Lower leg skin (tissue), 4 donors: ENCODE measurements around the gene RNF4. TPM values are rescaled to one million over a fixed set of nuclear protein-coding genes. Genes with fewer than 3 reads are reported as not detected.

Experiments used
- DNase-seq, 2 donors: peaks; one replicate each; pipeline ENCODE4 v3.0.0-alpha.2; 2019; ENCODE audit warnings: low spot score in 2 of 2
- H3K4me3 ChIP-seq: fragments of 200-600 bp; sonication (generic); 2 replicates; pipeline ENCODE4 v1.5.1; 2017; ENCODE audit warnings: mild to moderate bottlenecking, low read depth; ENCODE audit not compliant: poor library complexity, severe bottlenecking
- POLR2A ChIP-seq, 2 donors: fragments of 450-650 bp; IDR thresholded peaks; one replicate each; pipeline ENCODE4 v1.6.1; 2016 to 2017; ENCODE audit warnings: antibody characterized with exemption in 2 of 2, mild to moderate bottlenecking in 1 of 2, moderate library complexity in 1 of 2
- WGBS, 2 donors: methylation state at CpG; one replicate each; pipeline ENCODE4 v1.1.5; 2018; 5-methylcytosine and 5-hydroxymethylcytosine counted together
- intact Hi-C: fragments of 100-400 bp; cut with DNase I; formaldehyde crosslinking; loops from one replicate; pipeline ENCODE4 v1.15.0; 2023; ENCODE audit warnings: low total_unique reads
- total RNA-seq, 4 donors: library from RNA; depleted of rRNA; stranded (reverse); fragments of >200 nt; gene quantifications; one replicate each; pipeline ENCODE4 v1.1.0, GENCODE V29; 2016
- TF ChIP-seq, protein P1 (sequence below), 3 donors: fragments of 450-650 bp; IDR thresholded peaks; one replicate each; pipeline ENCODE4 v1.5.1; 2016; ENCODE audit warnings: antibody characterized with exemption in 3 of 3, mild to moderate bottlenecking in 3 of 3, moderate library complexity in 2 of 3

The RNF4 gene
- total RNA-seq, 4 donors from 2014 or later = 30.4 to 44.0 (median 37.9) TPM

GRCh38 chr4:2446656-2447564, 22.0 kb upstream of the RNF4 start:
- TF ChIP-seq POLR2A (IDR thresholded peaks at IDR 0.05) = no peak
- TF ChIP-seq, protein P1, sequence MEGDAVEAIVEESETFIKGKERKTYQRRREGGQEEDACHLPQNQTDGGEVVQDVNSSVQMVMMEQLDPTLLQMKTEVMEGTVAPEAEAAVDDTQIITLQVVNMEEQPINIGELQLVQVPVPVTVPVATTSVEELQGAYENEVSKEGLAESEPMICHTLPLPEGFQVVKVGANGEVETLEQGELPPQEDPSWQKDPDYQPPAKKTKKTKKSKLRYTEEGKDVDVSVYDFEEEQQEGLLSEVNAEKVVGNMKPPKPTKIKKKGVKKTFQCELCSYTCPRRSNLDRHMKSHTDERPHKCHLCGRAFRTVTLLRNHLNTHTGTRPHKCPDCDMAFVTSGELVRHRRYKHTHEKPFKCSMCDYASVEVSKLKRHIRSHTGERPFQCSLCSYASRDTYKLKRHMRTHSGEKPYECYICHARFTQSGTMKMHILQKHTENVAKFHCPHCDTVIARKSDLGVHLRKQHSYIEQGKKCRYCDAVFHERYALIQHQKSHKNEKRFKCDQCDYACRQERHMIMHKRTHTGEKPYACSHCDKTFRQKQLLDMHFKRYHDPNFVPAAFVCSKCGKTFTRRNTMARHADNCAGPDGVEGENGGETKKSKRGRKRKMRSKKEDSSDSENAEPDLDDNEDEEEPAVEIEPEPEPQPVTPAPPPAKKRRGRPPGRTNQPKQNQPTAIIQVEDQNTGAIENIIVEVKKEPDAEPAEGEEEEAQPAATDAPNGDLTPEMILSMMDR (IDR thresholded peaks at IDR 0.05) = no peak
- no peak overlapping the region for H3K4me3 ChIP-seq
- DNase-seq = no peak
- 89 to 95% methylated on average over 3 of the region's 3 CpGs for WGBS, 2 donors
- intact Hi-C loops = no loop called here

DNA sequence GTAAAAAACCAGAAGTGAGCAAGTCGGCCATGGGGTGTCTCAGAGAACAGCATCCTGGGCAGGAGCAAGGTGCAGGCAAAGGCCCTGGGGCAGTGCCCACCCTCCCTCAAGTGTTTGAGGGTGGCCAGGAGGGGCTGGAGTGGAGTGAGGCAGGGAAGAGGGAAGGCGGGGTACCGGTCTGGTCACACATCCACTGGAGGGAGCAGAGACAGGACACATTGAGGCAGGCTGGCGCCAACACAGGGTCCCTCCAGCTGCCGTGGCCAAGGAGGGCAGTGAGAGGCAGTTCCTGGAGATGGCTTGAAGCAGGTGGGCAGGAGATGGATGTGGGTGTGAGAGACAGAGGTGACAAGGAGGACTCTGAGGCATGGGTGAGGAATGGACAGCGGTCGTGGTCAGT, 20.3 kb upstream of the RNF4 start:
- 86 to 90% methylated on average over 7 of the region's 7 CpGs for WGBS, 2 donors
- no peak for TF ChIP-seq POLR2A (IDR thresholded peaks at IDR 0.05)
- TF ChIP-seq, protein P1 (IDR thresholded peaks at IDR 0.05) = no peak
- no peak overlapping the region for H3K4me3 ChIP-seq
- intact Hi-C loops = no loop called here
- DNase-seq = no peak

GRCh38 chr4:2449051-2449450, 19.9 kb upstream of the RNF4 start:
- intact Hi-C loops = no loop called here
- WGBS, 2 donors = 92 to 95% methylated on average over 11 of the region's 11 CpGs
- no peak for DNase-seq
- TF ChIP-seq, protein P1 (IDR thresholded peaks at IDR 0.05) = no peak
- no peak for TF ChIP-seq POLR2A (IDR thresholded peaks at IDR 0.05)
- no peak overlapping the region for H3K4me3 ChIP-seq

- no peak for TF ChIP-seq POLR2A (IDR thresholded peaks at IDR 0.05)
- TF ChIP-seq, protein P1 (IDR thresholded peaks at IDR 0.05) = no peak
- intact Hi-C loops = loop anchor here (10.0 kb wide), 1 partner anchor 235 kb away; no protein-coding TSS in a partner anchor
- 81 to 88% methylated on average over 27 of the region's 27 CpGs for WGBS, 2 donors
- H3K4me3 ChIP-seq = no peak overlapping the region
- DNase-seq = no peak
Measured at GRCh38 chr4:2449511-2450392, 19.2 kb upstream of the RNF4 start.

DNA sequence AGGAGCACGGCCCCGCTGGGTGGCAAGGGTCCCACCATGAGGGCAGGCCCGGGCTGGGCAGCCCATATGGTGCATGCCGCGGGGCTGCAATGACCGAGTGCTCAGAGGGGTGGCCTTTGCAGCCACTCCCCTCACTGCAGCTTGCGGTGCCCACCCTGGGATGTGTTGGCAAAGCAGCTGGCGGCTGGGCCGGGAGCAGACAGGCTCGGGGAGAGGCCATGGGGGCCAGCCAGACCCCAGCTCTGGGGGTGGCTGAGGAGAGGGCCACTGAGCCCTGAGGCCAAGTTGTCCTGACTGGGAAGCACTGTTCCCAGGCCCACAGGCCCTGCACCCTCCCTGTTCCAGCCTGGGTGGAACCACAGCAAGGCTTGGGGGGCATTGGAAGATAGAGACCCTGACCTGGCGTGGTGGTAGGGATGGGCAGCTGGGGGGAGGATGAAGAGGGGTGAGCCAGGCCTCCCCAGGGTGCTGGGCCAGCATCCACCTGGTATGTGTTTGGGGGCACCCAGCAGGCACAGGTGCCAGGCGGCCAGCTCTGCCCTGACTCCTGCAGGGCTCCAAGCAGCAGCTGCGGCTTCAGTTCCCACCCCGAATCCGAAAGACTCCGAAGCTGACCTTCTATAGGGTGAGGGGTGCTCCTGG, 18.4 kb upstream of the RNF4 start:
- TF ChIP-seq, protein P1 (IDR thresholded peaks at IDR 0.05) = no peak
- no peak for TF ChIP-seq POLR2A (IDR thresholded peaks at IDR 0.05)
- no peak for DNase-seq
- intact Hi-C loops = loop anchor here (10.0 kb wide), 1 partner anchor 236 kb away; no protein-coding TSS in a partner anchor
- H3K4me3 ChIP-seq = no peak overlapping the region
- WGBS, 2 donors = 75 to 78% methylated on average over 10 to 16 of the region's 16 CpGs
